HepG2 (cell line): ENCODE results near the gene TMEM134. TPM values are rescaled to one million over a fixed set of nuclear protein-coding genes. Genes with fewer than 3 reads are reported as not detected.

Source experiments
- CCDC6 ChIP-seq: sonication (generic); formaldehyde crosslinking; IDR thresholded peaks from 2 replicates; pipeline ENCODE4 v1.8.1; 2022; ENCODE audit warnings: mild to moderate bottlenecking, missing genetic modification reagents, moderate library complexity
- CENPT ChIP-seq: sonication (generic); formaldehyde crosslinking; IDR thresholded peaks from 2 replicates; pipeline ENCODE4 v1.8.0; 2022; ENCODE audit warnings: low read depth, mild to moderate bottlenecking, moderate library complexity, missing genetic modification reagents
- CREBL2 ChIP-seq: sonication (generic); formaldehyde crosslinking; IDR thresholded peaks from 2 replicates; pipeline ENCODE4 v1.8.1; 2023; ENCODE audit warnings: missing genetic modification reagents, mild to moderate bottlenecking, borderline replicate concordance
- FOXO4 ChIP-seq: sonication (generic); formaldehyde crosslinking; conservative IDR thresholded peaks from 2 replicates; pipeline ENCODE4 v1.8.1; 2023; ENCODE audit warnings: missing genetic modification reagents
- FOXP4 ChIP-seq: sonication (generic); formaldehyde crosslinking; IDR thresholded peaks from 2 replicates; pipeline ENCODE4 v1.4.0; 2020; ENCODE audit warnings: missing genetic modification reagents
- HDAC2 ChIP-seq: sonication (generic); formaldehyde crosslinking; IDR thresholded peaks from 2 replicates; pipeline ENCODE4 v1.4.0; 2020; ENCODE audit warnings: missing genetic modification reagents
- HNRNPLL ChIP-seq: fragments of 200-400 bp; formaldehyde crosslinking; IDR thresholded peaks from 2 replicates; pipeline ENCODE4 v1.6.1; 2017; ENCODE audit warnings: mild to moderate bottlenecking, low read depth, low read length; ENCODE audit not compliant: poor library complexity, severe bottlenecking
- IRF1 ChIP-seq: sonication (generic); formaldehyde crosslinking; IDR thresholded peaks from 2 replicates; pipeline ENCODE4 v1.4.0; 2020; ENCODE audit warnings: low read depth, mild to moderate bottlenecking, missing genetic modification reagents
- MTA1 ChIP-seq: sonication (generic); formaldehyde crosslinking; IDR thresholded peaks from 2 replicates; pipeline ENCODE4 v1.4.0; 2020; ENCODE audit warnings: missing genetic modification reagents, mild to moderate bottlenecking, borderline replicate concordance
- PITX1 ChIP-seq: sonication (generic); formaldehyde crosslinking; IDR thresholded peaks from 2 replicates; pipeline ENCODE4 v1.5.1; 2020; ENCODE audit warnings: mild to moderate bottlenecking, missing genetic modification reagents
- RERE ChIP-seq: IDR thresholded peaks from 2 replicates; pipeline ENCODE4 v1.6.1; 2016; ENCODE audit warnings: low read depth, missing genetic modification reagents, missing compliant biosample characterization
- TBX3 ChIP-seq: fragments of 450-650 bp; IDR thresholded peaks from 2 replicates; pipeline ENCODE4 v1.6.1; 2017; ENCODE audit warnings: antibody characterized with exemption, mild to moderate bottlenecking, inconsistent platforms, borderline replicate concordance
- ZNF34 ChIP-seq: sonication (generic); formaldehyde crosslinking; IDR thresholded peaks from 2 replicates; pipeline ENCODE4 v1.4.0; 2020; ENCODE audit warnings: mild to moderate bottlenecking, missing genetic modification reagents, borderline replicate concordance
- ZNF530 ChIP-seq: sonication (generic); formaldehyde crosslinking; IDR thresholded peaks from 2 replicates; pipeline ENCODE4 v1.5.0; 2020; ENCODE audit warnings: low read depth, mild to moderate bottlenecking, missing genetic modification reagents
- ZNF678 ChIP-seq: sonication (generic); formaldehyde crosslinking; IDR thresholded peaks from 2 replicates; pipeline ENCODE4 v1.4.0; 2020; ENCODE audit warnings: mild to moderate bottlenecking, missing genetic modification reagents
- ZNF724P ChIP-seq: sonication (generic); formaldehyde crosslinking; IDR thresholded peaks from 2 replicates; pipeline ENCODE4 v1.8.0; 2022; ENCODE audit warnings: missing genetic modification reagents, borderline replicate concordance
- ZNF773 ChIP-seq: sonication (generic); formaldehyde crosslinking; IDR thresholded peaks from 2 replicates; pipeline ENCODE4 v1.4.0; 2020; ENCODE audit warnings: missing genetic modification reagents, borderline replicate concordance
- polyA plus RNA-seq, 8 experiments: library from polyadenylated mRNA; depleted of rRNA in 3 of 8; stranded (reverse) in 7 of 8; unstranded in 1 of 8; fragments of >200 nt; fragmentation: Illumina TruSeq in 4 of 8; extraction: Trizol in 4 of 8; gene quantifications; 2 replicates each; pipeline versions ENCODE4 v1.2.1 to v1.2.3, GENCODE V29; 2011 to 2016; ENCODE audit warnings: low read depth in 4 of 8, missing spikeins in 1 of 8, mixed read lengths in 1 of 8; ENCODE audit not compliant: insufficient read depth in 1 of 8
- total RNA-seq, 5 experiments: library from RNA; depleted of rRNA; stranded (reverse); fragments of >200 nt; fragmentation: Illumina TruSeq; extraction: Trizol; gene quantifications; 2 replicates each; pipeline ENCODE4 v1.2.3, GENCODE V29; 2016; ENCODE audit warnings: low read depth in 1 of 5

TMEM134 gene
- total and polyA plus RNA-seq, 2 of the 13 experiments (the other 11 are each of a cell fraction or from before 2014, with no cell fraction given): 6.9 to 26.9 TPM

GRCh38 chr11:67468759-67469507, at the start of gene TMEM134 (continued):
- TF ChIP-seq HNRNPLL (peak; percentile 56), ZNF34 (CRISPR knock-in tag) (peak; percentile 70; the same call in 1 of the 2 replicates), IRF1 (CRISPR knock-in tag) (no peak), CENPT (CRISPR knock-in tag) (no peak), ZNF678 (CRISPR knock-in tag) (no peak), FOXP4 (CRISPR knock-in tag) (peak; percentile 49; the same call in 1 of the 2 replicates), ZNF530 (CRISPR knock-in tag) (no peak), RERE (CRISPR knock-in tag) (no peak), ZNF773 (CRISPR knock-in tag) (no peak), TBX3 (no peak), ZNF724P (CRISPR knock-in tag) (no peak; the same call in 1 of the 2 replicates), FOXO4 (0 out of 2 replicates have a peak, but pooled peaks have one; percentile 39), CREBL2 (CRISPR knock-in tag) (no peak), HDAC2 (CRISPR knock-in tag) (peak; percentile 41; the same call in 1 of the 2 replicates), MTA1 (CRISPR knock-in tag) (no peak), CCDC6 (CRISPR knock-in tag) (peak; percentile 59; the same call in 1 of the 2 replicates), PITX1 (CRISPR knock-in tag) (0 out of 2 replicates have a peak, but pooled peaks have one; percentile 10)
